Fibroblast of lung (primary cell): ENCODE measurements around the gene FAM241B.

Source experiments
- CTCF ChIP-seq, 2 donors: IDR thresholded peaks in 1 of 2; conservative IDR thresholded peaks in 1 of 2; 1 replicate in 1 of 2; 2 replicates in 1 of 2; pipeline ENCODE4 v1.5.1; 2011 to 2012; ENCODE audit warnings: low read length in 2 of 2, control low read depth in 1 of 2, inconsistent platforms in 1 of 2, low read depth in 1 of 2, mild to moderate bottlenecking in 1 of 2
- EZH2 ChIP-seq: IDR thresholded peaks from 2 replicates; pipeline ENCODE4 v1.5.1; 2012; ENCODE audit warnings: low read length, control low read depth, mild to moderate bottlenecking; ENCODE audit errors: missing control alignments

GRCh38 chr10:69645296-69646184 is 15.5 kb downstream of the FAM241B start:
- TF ChIP-seq EZH2 (no peak), CTCF (conservative IDR thresholded peaks at IDR 0.05 in 1 of 2, IDR thresholded peaks at IDR 0.05 in 1 of 2; ENCODE audit: low read depth in 1 of 2, low read length in 2 of 2) (no peak)
